Measurements from ENCODE around the gene PPM1H. TPM values are rescaled to one million over a fixed set of nuclear protein-coding genes. Genes with fewer than 3 reads are reported as not detected.

Gene PPM1H
- total and polyA plus RNA-seq, 2 of the 8 experiments (the other 6 are each of a cell fraction or from before 2014, with no cell fraction given) = 16.4 to 36.1 TPM

DNA sequence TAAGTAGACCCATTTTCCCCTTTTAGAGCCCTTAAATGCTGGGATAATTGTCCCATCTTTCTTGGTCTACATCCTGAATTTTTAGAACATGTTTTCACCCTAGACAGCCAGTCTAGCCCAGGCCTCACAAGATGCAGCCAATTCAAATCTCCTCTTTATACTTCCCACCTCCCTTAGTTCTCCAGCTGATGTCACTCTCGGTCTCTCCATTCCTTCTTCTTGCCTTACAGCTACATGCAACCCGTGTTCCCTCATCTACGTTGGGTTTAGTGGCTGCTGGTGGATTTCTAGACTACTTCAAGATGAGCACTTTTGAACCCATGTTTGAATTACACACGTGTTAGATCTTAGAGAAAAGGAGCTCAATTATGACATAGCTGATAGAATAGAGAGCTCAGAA lies 132.0 kb downstream of the PPM1H start:
- Histone ChIP-seq H2AFZ (ENCODE audit: low read length) (no peak overlapping the region), H2AK5ac (ENCODE audit: low read depth, low read length) (no peak overlapping the region), H3K23ac (ENCODE audit: insufficient read length) (no peak overlapping the region), H3K4ac (replicated peaks; ENCODE audit: insufficient read length, low read depth, low read length) (no peak overlapping the region), H3K4me3 (ENCODE audit: extremely low read depth in 1 of 4, insufficient read depth in 2 of 4, low read depth in 3 of 4, low read length in 4 of 4) (no peak overlapping the region), H2BK15ac (ENCODE audit: low read length) (no peak overlapping the region), H4K20me1 (replicated peaks in 1 of 2; ENCODE audit: control insufficient read depth in 1 of 2, insufficient read depth in 2 of 2, low read length in 2 of 2) (peaks cover 2% of the 10 kb centered on the region in 2 experiments), H3K79me1 (ENCODE audit: low read depth, low read length) (no peaks in the 10 kb centered on the region), H3K23me2 (ENCODE audit: low read depth, low read length) (no peaks in the 10 kb centered on the region), H3K79me2 (ENCODE audit: control insufficient read depth in 1 of 2, insufficient read depth in 2 of 2, low read length in 2 of 2) (no peaks in the 10 kb centered on the region), H3K27me3 (replicated peaks in 1 of 4; ENCODE audit: control insufficient read depth in 3 of 4, extremely low read depth in 1 of 4, insufficient read depth in 3 of 4, low read length in 3 of 4) (no peaks in the 10 kb centered on the region), H3K9me3 (ENCODE audit: insufficient read depth in 2 of 2, low read depth in 1 of 2, low read length in 1 of 2) (no peaks in the 10 kb centered on the region), H3K4me1 (replicated peaks in 1 of 4; ENCODE audit: control insufficient read depth in 3 of 4, insufficient read depth in 4 of 4, low read length in 3 of 4) (peaks cover 0 to 5% (median 0%) of the 10 kb centered on the region in 4 experiments; a peak in 3 of 7 replicates), H2BK12ac (ENCODE audit: low read depth, low read length) (no peak overlapping the region), H3K18ac (ENCODE audit: extremely low read depth, low read length) (no peak overlapping the region), H3K4me2 (ENCODE audit: insufficient read depth in 1 of 2, low read depth in 2 of 2, low read length in 2 of 2) (no peak overlapping the region), H3K9ac (replicated peaks in 1 of 4; ENCODE audit: extremely low read depth in 1 of 4, low read depth in 3 of 4, low read length in 3 of 4) (no peak overlapping the region), H4K91ac (replicated peaks; ENCODE audit: insufficient read length, low read length) (no peak overlapping the region), H2BK120ac (replicated peaks; ENCODE audit: low read depth, low read length) (no peak overlapping the region), H2BK5ac (ENCODE audit: low read depth, low read length) (no peak overlapping the region), H4K5ac (ENCODE audit: insufficient read length, low read depth, low read length) (no peak overlapping the region), H2BK20ac (ENCODE audit: low read length) (no peak overlapping the region), H3K56ac (replicated peaks; ENCODE audit: insufficient read length, low read depth, low read length) (no peak overlapping the region), H4K8ac (ENCODE audit: extremely low read depth, insufficient read depth, low read length) (no peak overlapping the region), H3K14ac (ENCODE audit: insufficient read length) (no peak overlapping the region), H3K36me3 (ENCODE audit: control insufficient read depth in 2 of 4, insufficient read depth in 4 of 4, low read length in 3 of 4) (no peaks in the 10 kb centered on the region), H3K27ac (ENCODE audit: low read depth, low read length) (no peak overlapping the region)
- ChIA-PET CTCF (ENCODE audit: partially characterized antibody) (interaction anchor here (0.7 to 11.9 kb wide), 10 partner anchors 10 to 367 kb away, joined by 3 to 173 read pairs (median 5); no protein-coding TSS in a partner anchor), POLR2A (ENCODE audit: partially characterized antibody) (interaction anchor here (0.6 kb wide), 2 partner anchors 32 to 196 kb away, joined by 3 read pairs; no protein-coding TSS in a partner anchor)
- DNase-seq (ENCODE audit: low read depth in 1 of 2, low spot score in 2 of 2) (no peak), FAIRE-seq (no peak)
- 87% methylated on average over 4 of the region's 4 CpGs; no CpG with 5 or more reads in 1 of the 2 experiments for WGBS, 2 experiments (ENCODE audit: extremely low coverage in 1 of 2, insufficient coverage in 1 of 2, insufficient read length in 1 of 2, insufficient replicate concordance in 2 of 2, low coverage in 1 of 2, low lambda C conversion rate in 2 of 2, missing lambda C conversion rate in 1 of 2)
- TF ChIP-seq JUND (IDR thresholded peaks at IDR 0.05; ENCODE audit: low read length) (no peak), CHD2 (IDR thresholded peaks at IDR 0.05; ENCODE audit: low read length) (no peak), CEBPB (IDR thresholded peaks at IDR 0.05; ENCODE audit: low read depth, low read length) (no peak), SP2 (IDR thresholded peaks at IDR 0.05; ENCODE audit: low read length) (no peak), RAD21 (IDR thresholded peaks at IDR 0.05 in 1 of 2, conservative IDR thresholded peaks at IDR 0.05 in 1 of 2; ENCODE audit: low read depth in 2 of 2, low read length in 2 of 2) (peak; percentile 51 to 58)
- TF ChIP-seq, protein P1, sequence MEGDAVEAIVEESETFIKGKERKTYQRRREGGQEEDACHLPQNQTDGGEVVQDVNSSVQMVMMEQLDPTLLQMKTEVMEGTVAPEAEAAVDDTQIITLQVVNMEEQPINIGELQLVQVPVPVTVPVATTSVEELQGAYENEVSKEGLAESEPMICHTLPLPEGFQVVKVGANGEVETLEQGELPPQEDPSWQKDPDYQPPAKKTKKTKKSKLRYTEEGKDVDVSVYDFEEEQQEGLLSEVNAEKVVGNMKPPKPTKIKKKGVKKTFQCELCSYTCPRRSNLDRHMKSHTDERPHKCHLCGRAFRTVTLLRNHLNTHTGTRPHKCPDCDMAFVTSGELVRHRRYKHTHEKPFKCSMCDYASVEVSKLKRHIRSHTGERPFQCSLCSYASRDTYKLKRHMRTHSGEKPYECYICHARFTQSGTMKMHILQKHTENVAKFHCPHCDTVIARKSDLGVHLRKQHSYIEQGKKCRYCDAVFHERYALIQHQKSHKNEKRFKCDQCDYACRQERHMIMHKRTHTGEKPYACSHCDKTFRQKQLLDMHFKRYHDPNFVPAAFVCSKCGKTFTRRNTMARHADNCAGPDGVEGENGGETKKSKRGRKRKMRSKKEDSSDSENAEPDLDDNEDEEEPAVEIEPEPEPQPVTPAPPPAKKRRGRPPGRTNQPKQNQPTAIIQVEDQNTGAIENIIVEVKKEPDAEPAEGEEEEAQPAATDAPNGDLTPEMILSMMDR (IDR thresholded peaks at IDR 0.05; ENCODE audit: control extremely low read depth in 1 of 3, insufficient read depth in 1 of 3, low read depth in 1 of 3, low read length in 3 of 3) = peak in 2 of 3 experiments; percentile 21 to 29; a peak in 2 of 4 replicates
